Natural killer cell (primary cell): ENCODE data around the gene ADAMTS17. TPM values are rescaled to one million over a fixed set of nuclear protein-coding genes. Genes with fewer than 3 reads are reported as not detected.

ENCODE experiments used
- ATAC-seq, 3 donors: fragments of 150-1000 bp in 2 of 3; fragments of 200-7000 bp in 1 of 3; cut with Tn5 transposase; 1 replicate in 1 of 3; 2 replicates in 2 of 3; pipeline ENCODE4 v1.10.0; 2021; ENCODE audit warnings: mild to moderate bottlenecking in 2 of 3, moderate library complexity in 2 of 3
- DNase-seq, 2 donors: peaks; one replicate each; pipeline versions ENCODE4 v3.0.0 to v3.0.0-alpha.2; 2013 to 2021; ENCODE audit warnings: mixed read lengths in 1 of 2
- H3K27ac ChIP-seq: one replicate; pipeline ENCODE4 v1.5.1; 2013; ENCODE audit warnings: mild to moderate bottlenecking, low read length
- H3K27me3 ChIP-seq: one replicate; pipeline ENCODE4 v1.6.1; 2013; ENCODE audit warnings: low read length; ENCODE audit not compliant: control insufficient read depth, insufficient read depth
- H3K36me3 ChIP-seq: one replicate; pipeline ENCODE4 v1.6.1; 2013; ENCODE audit warnings: low read length; ENCODE audit not compliant: control insufficient read depth, insufficient read depth
- H3K4me1 ChIP-seq: one replicate; pipeline ENCODE4 v1.6.1; 2013; ENCODE audit warnings: low read length; ENCODE audit not compliant: control insufficient read depth, insufficient read depth
- H3K4me3 ChIP-seq: one replicate; pipeline ENCODE4 v1.5.1; 2013; ENCODE audit warnings: low read length
- H3K9me3 ChIP-seq: one replicate; pipeline ENCODE4 v1.6.1; 2013; ENCODE audit warnings: low read length; ENCODE audit not compliant: control insufficient read depth, insufficient read depth
- H3K27ac Mint-ChIP-seq, 2 donors: one replicate each; pipeline ENCODE4 v1.8.0; 2022; ENCODE audit warnings: mild to moderate bottlenecking in 2 of 2, mixed read lengths in 2 of 2, moderate library complexity in 1 of 2
- H3K27me3 Mint-ChIP-seq, 2 donors: one replicate each; pipeline ENCODE4 v1.8.0; 2022; ENCODE audit warnings: low read depth in 2 of 2, mixed read lengths in 2 of 2
- H3K36me3 Mint-ChIP-seq: one replicate; pipeline ENCODE4 v1.8.0; 2022; ENCODE audit warnings: mixed read lengths
- H3K4me1 Mint-ChIP-seq, 2 donors: one replicate each; pipeline ENCODE4 v1.8.0; 2022; ENCODE audit warnings: mixed read lengths in 2 of 2
- H3K4me3 Mint-ChIP-seq: one replicate; pipeline ENCODE4 v1.8.0; 2022; ENCODE audit warnings: mild to moderate bottlenecking, moderate library complexity, mixed read lengths
- H3K9me3 Mint-ChIP-seq, 2 donors: one replicate each; pipeline ENCODE4 v1.8.0; 2022; ENCODE audit warnings: mixed read lengths in 2 of 2
- CTCF ChIP-seq: fragments of 200-600 bp; IDR thresholded peaks from one replicate; pipeline ENCODE4 v1.8.0; 2022; ENCODE audit warnings: antibody characterized with exemption
- WGBS: methylation state at CpG from one replicate; pipeline ENCODE4 v1.1.7; 2013; ENCODE audit warnings: missing lambda C conversion rate; ENCODE audit not compliant: insufficient coverage; 5-methylcytosine and 5-hydroxymethylcytosine counted together
- intact Hi-C: fragments of 100-400 bp; cut with micrococcal nuclease; formaldehyde crosslinking; loops from one replicate; pipeline ENCODE4 v1.14.2; 2022
- total RNA-seq, 4 donors: library from RNA; stranded (reverse); fragments of 120-200 nt in 1 of 4; gene quantifications; one replicate each; pipeline versions ENCODE4 v1.2.3 to v1.2.4, GENCODE V29; 2013 to 2022

ADAMTS17 gene
- total RNA-seq, 3 donors from 2014 or later (not counting 1 experiment from before 2014, with no cell fraction given), result 4.8 to 9.5 (median 5.3) TPM

DNA sequence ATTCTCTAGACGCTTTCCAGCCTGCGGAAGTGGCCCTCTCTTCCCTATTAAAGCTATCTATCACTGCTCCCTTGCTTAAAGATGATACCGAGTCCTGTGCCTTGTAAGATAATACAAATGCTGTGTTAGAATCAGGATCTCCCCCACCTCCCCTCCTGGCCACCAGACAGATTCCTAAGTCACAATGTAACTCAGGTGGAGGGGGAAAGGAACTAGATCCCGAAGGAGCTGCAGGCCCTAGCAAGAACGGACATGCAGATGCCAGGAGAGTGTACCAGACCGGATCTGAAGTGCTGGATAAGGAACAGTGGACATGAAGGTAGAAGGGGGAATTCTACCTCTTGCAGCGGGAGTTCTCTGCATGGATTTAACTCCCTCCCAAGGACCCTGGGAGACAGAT lies 377.8 kb downstream of the ADAMTS17 start:
- Histone ChIP-seq H3K9me3 (no peaks in the 10 kb centered on the region), H3K27me3 (no peaks in the 10 kb centered on the region), H3K27ac (no peak overlapping the region), H3K4me3 (no peak overlapping the region), H3K36me3 (no peaks in the 10 kb centered on the region), H3K4me1 (no peaks in the 10 kb centered on the region)
- Mint-ChIP-seq H3K4me1 (no peaks in the 10 kb centered on the region), H3K27ac (no peak overlapping the region), H3K27me3 (peaks cover 7 to 18% of the 10 kb centered on the region in 2 donors), H3K9me3 (no peaks in the 10 kb centered on the region), H3K4me3 (no peak overlapping the region), H3K36me3 (no peaks in the 10 kb centered on the region)
- no peak for ATAC-seq
- TF ChIP-seq CTCF, result no peak
- WGBS, result 90% methylated on average over 6 of the region's 7 CpGs
- DNase-seq, result no peak
- intact Hi-C loops, result no loop called here

GRCh38 chr15:99963096-99963825 lies 378.5 kb downstream of the ADAMTS17 start:
- Mint-ChIP-seq H3K9me3 (no peaks in the 10 kb centered on the region), H3K36me3 (no peaks in the 10 kb centered on the region), H3K4me3 (no peak overlapping the region), H3K27me3 (peaks cover 9 to 22% of the 10 kb centered on the region in 2 donors), H3K27ac (no peak overlapping the region), H3K4me1 (no peaks in the 10 kb centered on the region)
- no peaks in the 10 kb centered on the region for H3K4me1 ChIP-seq
- no peak for ATAC-seq
- TF ChIP-seq CTCF, result no peak
- intact Hi-C loops, result no loop called here
- WGBS, result 54% methylated on average over 8 of the region's 8 CpGs
- H3K36me3 ChIP-seq, result no peaks in the 10 kb centered on the region
- no peak overlapping the region for H3K4me3 ChIP-seq
- no peak for DNase-seq
- no peaks in the 10 kb centered on the region for H3K27me3 ChIP-seq
- H3K27ac ChIP-seq, result no peak overlapping the region
- no peaks in the 10 kb centered on the region for H3K9me3 ChIP-seq

DNA sequence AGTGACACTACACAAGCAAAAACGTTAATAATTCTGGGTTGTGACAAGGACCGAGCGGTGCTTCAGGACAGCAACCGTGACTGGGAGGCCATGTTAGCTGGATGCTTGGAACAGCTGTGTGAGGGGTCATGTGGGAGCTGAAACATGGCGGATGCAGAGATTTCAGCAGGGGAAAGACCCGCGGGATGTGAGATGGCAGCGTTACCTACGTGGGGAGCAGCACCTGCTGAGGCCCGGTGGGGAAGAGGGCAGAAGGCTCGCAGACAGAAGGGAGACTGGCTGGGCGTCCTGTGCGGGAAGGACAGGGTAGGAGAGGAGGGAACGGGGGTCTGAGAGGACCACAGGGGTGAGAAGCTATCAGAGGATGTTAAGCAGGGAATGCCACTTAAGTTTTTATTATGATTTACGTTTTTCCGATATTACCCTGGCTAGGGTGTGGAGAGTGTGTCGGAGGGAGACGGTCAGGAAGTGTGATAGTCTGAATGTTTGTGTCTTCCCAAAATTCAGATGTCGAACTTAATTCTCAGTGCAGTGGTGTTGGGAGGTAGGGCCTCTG lies 379.7 kb downstream of the ADAMTS17 start:
- WGBS, result 92% methylated on average over 19 of the region's 19 CpGs

More for the DNA sequence above, 379.7 kb downstream of the ADAMTS17 start:
- peaks cover 12 to 25% of the 10 kb centered on the region in 2 donors for H3K27me3 Mint-ChIP-seq
- H3K4me1 ChIP-seq, result no peaks in the 10 kb centered on the region
- H3K4me3 ChIP-seq, result no peak overlapping the region
- TF ChIP-seq CTCF, result no peak
- no peaks in the 10 kb centered on the region for H3K27me3 ChIP-seq
- no peak overlapping the region for H3K27ac Mint-ChIP-seq
- H3K36me3 ChIP-seq, result no peaks in the 10 kb centered on the region
- peak in 1 of 2 donors; percentile 5 for DNase-seq
- H3K4me1 Mint-ChIP-seq, result no peaks in the 10 kb centered on the region
- no peaks in the 10 kb centered on the region for H3K36me3 Mint-ChIP-seq
- no peaks in the 10 kb centered on the region for H3K9me3 Mint-ChIP-seq
- H3K27ac ChIP-seq, result no peak overlapping the region
- intact Hi-C loops, result no loop called here
- H3K4me3 Mint-ChIP-seq, result no peak overlapping the region
- no peak for ATAC-seq
- no peaks in the 10 kb centered on the region for H3K9me3 ChIP-seq
